Smooth muscle cell of the brain vasculature (primary cell): Measurements from ENCODE around the gene TOR4A.

Experiments
- DNase-seq: peaks from one replicate; pipeline ENCODE4 v3.0.0-alpha.2; 2012; ENCODE audit warnings: low read depth, low spot score

The TOR4A gene

GRCh38 chr9:137294681-137295237 lies 17.2 kb downstream of the TOR4A start:
- no peak for DNase-seq

DNA sequence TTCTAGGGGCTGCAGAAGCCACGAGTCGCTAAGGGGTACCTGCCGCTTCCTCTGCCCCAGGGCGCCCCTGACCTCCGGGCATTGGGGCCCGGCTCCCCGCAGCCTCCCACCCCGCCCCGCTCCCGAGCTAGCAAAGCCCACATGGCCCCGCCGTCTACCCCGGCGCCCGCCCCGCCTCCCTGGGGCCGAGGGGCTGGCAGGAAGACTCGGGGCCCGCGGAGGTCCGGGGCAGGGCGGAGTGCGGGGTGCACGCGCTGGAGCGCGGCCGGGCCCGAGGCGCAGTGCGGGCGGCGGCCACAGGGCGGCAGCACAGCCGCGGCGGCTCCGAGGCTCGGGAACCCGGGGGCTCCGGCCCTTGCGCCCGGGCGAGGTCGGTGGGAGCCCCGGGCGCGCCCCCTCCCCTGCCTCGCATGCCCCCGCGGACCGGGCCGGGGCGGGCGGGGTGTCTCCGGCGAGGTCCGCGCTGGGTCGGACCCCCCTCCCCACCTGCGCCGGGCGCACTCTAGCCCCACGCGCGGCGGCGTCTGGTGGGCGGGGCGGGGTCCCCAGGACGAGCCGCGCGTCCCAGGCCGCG lies 17.8 kb downstream of the TOR4A start:
- DNase-seq: no peak

GRCh38 chr9:137295849-137296669 lies 18.5 kb downstream of the TOR4A start:
- DNase-seq: no peak

GRCh38 chr9:137296670-137297664 lies 19.4 kb downstream of the TOR4A start:
- no peak for DNase-seq

DNA sequence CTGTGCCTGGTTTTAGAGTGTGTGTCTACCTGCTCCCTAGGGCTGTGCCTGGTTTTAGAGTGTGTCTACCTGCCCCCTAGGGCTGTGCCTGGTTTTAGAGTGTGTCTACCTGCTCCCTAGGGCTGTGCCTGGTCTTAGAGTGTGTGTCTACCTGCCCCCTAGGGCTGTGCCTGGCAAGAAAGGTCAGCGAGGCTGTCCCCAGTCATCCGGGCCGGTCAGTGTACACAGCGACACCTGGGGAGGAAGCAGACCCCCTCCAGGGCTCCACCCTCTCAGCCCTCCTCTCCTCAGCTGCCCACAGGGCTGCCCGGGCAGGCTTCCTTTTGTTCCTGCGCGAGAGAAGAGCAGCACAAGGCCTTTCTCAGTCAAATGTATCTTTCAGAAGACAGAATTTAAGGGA lies 20.4 kb downstream of the TOR4A start:
- no peak for DNase-seq

DNA sequence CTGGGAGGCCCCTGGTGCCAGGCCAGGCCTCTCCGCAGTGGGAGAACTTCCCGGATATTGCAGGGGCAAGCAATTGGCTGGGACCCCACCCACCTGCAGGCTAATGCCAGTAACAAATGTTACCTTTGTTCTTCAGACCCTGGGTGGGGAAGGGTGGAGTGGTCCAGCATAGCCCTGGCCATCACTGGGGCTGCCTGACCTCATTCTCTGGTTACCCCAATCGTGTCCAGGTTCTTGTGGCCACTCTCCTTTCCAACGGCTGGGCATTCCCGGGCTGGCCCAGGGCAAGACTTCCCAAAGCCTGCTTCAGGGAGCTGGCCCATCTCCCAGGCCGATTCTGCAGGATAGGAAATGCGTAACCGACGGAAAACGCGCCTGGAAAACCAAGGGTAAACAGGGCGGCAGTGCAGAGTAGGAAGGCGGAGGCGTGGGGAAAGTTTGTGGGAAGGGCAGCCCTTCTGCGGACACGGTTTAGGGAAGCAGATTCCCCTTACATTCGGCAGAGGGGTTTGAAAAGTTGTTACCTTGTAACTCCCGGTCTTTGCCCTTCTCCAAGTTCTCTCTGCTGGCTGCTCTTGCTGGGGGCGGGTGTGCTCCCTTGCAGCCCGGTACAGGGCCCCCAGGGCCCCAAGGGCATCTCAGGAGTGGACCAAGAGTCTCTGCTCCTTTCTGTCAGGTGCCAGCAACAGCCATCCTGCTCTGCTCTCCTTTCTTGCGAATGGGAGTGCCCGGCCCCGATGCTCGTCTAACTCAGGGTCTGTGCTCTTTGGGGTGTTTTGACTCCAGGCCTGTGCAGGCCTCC lies 21.1 kb downstream of the TOR4A start:
- no peak for DNase-seq

GRCh38 chr9:137299203-137299565 lies 21.7 kb downstream of the TOR4A start:
- DNase-seq: no peak

DNA sequence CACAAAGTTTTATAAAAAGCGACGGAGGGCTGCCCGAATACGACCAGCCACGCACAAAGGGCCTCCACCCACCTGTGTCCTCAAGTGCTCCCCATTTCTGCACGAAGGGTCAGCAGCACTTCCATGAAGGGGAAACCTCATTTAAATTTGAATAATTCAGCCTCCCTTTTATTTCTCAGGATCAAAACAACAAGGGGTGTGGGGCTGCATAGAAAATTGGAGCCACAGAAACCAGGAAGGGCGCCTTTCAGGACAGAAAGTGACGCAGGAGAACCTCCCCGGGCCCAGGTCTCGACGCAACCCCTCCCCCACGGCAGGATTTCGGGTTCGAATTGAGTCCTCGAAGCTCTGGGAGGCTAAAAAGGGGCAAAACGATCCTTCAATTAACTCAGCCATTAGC lies 22.4 kb downstream of the TOR4A start:
- DNase-seq: no peak

GRCh38 chr9:137300567-137301080 lies 23.1 kb downstream of the TOR4A start:
- no peak for DNase-seq

- DNase-seq: no peak
Observed at GRCh38 chr9:137301081-137301947, 23.8 kb downstream of the TOR4A start.

DNA sequence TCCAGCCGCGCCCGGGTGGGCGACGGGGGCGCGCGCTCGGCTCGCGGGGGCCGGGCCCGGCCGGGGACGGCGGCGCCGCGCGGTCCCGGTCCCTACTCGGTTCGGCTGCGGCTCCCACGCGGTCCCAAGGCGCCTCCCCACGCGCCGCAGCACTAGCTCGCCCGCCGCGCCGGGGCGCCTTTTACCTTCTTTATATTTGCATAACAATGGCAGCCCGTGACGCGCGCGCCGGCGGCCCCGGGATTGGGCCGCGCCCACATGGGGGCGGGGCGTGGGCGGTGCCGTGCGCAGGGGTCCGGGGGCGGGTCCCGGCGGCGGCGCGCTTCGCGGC lies 24.6 kb downstream of the TOR4A start, which contains the start of gene NRARP:
TSS of gene NRARP (minus strand) at position 154 of the 331 bp plus-strand sequence. CDS start 343 bp downstream, outside the sequence.
- no peak for DNase-seq

DNA sequence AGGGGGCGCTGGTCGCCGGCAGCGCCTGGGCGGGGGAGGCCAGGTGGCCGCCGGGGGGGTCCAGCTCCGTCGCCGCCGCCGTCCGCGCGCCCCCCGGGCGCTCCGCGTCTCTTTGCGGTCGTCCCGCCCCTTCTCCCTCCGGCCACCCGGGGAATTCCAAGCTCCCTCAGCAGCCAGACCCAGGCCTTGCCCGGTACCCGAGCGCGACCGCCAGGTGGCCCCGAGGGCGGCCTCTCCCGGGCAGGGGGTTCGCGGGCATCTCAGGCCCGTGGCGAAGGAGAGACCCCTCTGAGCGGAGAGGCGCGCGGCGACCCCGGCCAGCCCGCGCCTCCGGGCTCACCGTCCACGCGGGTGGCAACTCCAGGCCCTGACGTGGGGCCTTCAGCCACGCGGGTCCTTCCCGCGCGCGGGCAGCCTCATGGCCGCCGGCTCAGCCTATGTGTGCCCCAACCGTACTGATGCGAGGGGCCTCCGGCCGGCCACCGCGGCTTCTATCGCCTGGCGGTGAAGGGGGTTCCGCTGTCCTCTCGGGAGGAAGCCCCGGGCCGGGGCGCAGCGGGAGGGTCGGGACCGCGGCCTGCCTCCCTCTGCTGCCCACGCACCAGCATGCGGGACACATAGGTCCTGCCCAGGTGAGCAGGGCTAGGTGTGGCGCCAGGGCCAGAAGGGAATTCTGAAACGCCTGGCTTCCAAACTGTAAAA lies 25.1 kb downstream of the TOR4A start:
- DNase-seq: no peak

- DNase-seq: no peak
Observed at GRCh38 chr9:137303151-137303892, 25.8 kb downstream of the TOR4A start.

DNA sequence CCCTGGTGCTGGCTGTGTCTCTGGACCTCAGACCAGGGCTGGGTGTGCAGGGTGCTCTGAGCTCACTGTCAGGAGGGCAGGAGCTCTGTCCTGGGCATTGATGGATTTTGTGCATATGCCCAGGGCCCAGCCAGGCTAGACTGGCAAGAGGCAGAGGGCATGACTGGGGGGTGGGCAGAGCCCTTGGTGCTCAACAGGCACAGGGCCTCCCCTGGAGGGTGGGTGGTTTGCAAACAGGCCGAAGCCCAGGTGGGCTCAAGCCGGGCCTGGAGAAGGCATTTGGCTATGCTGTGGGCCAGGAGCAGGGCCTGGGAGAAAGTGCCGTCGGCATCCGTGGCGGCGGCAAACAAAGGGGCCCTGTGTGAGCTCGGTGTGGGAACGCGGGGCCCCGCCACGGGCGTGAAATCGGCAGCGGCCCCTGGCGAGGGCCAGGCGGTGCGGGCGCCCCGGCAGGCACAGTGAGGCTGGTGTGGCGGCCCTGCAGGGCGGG lies 26.4 kb downstream of the TOR4A start:
- DNase-seq: no peak

GRCh38 chr9:137304383-137305059 lies 27.0 kb downstream of the TOR4A start:
- no peak for DNase-seq

GRCh38 chr9:137305060-137305797 lies 27.7 kb downstream of the TOR4A start:
- no peak for DNase-seq

- DNase-seq: no peak
Observed at GRCh38 chr9:137305798-137306065, 28.2 kb downstream of the TOR4A start.
